ENCODE results near the gene DGKE. TPM values are rescaled to one million over a fixed set of nuclear protein-coding genes. Genes with fewer than 3 reads are reported as not detected.

DGKE gene
- total and polyA plus RNA-seq, 2 of the 8 experiments (the other 6 are each of a cell fraction or from before 2014, with no cell fraction given) = 1.7 to 7.4 TPM

- Histone ChIP-seq H2BK12ac (ENCODE audit: low read depth, low read length) (no peak overlapping the region), H3K27ac (ENCODE audit: low read depth, low read length) (no peak overlapping the region), H2AK5ac (ENCODE audit: low read depth, low read length) (no peak overlapping the region), H4K5ac (ENCODE audit: insufficient read length, low read depth, low read length) (no peak overlapping the region), H3K79me2 (ENCODE audit: control insufficient read depth in 1 of 2, insufficient read depth in 2 of 2, low read length in 2 of 2) (no peaks in the 10 kb centered on the region), H3K23ac (ENCODE audit: insufficient read length) (no peak overlapping the region), H3K9ac (replicated peaks in 1 of 4; ENCODE audit: extremely low read depth in 1 of 4, low read depth in 3 of 4, low read length in 3 of 4) (no peak overlapping the region), H2AFZ (ENCODE audit: low read length) (no peak overlapping the region), H3K23me2 (ENCODE audit: low read depth, low read length) (no peaks in the 10 kb centered on the region), H3K4ac (replicated peaks; ENCODE audit: insufficient read length, low read depth, low read length) (no peak overlapping the region), H4K20me1 (replicated peaks in 1 of 2; ENCODE audit: control insufficient read depth in 1 of 2, insufficient read depth in 2 of 2, low read length in 2 of 2) (no peaks in the 10 kb centered on the region), H3K4me2 (ENCODE audit: insufficient read depth in 1 of 2, low read depth in 2 of 2, low read length in 2 of 2) (no peak overlapping the region), H2BK15ac (ENCODE audit: low read length) (no peak overlapping the region), H3K18ac (ENCODE audit: extremely low read depth, low read length) (no peak overlapping the region), H2BK5ac (ENCODE audit: low read depth, low read length) (no peak overlapping the region; the same call in 1 of the 2 replicates), H3K27me3 (replicated peaks in 1 of 4; ENCODE audit: control insufficient read depth in 3 of 4, extremely low read depth in 1 of 4, insufficient read depth in 3 of 4, low read length in 3 of 4) (0 out of 7 replicates have a peak, but pooled peaks cover 0 to 3% (median under 1%) of the 10 kb centered on the region in 4 experiments), H2BK20ac (ENCODE audit: low read length) (no peak overlapping the region), H3K4me1 (replicated peaks in 1 of 4; ENCODE audit: control insufficient read depth in 3 of 4, insufficient read depth in 4 of 4, low read length in 3 of 4) (no peaks in the 10 kb centered on the region), H3K56ac (replicated peaks; ENCODE audit: insufficient read length, low read depth, low read length) (no peak overlapping the region), H3K14ac (ENCODE audit: insufficient read length) (no peak overlapping the region), H4K8ac (ENCODE audit: extremely low read depth, insufficient read depth, low read length) (no peak overlapping the region), H3K36me3 (ENCODE audit: control insufficient read depth in 2 of 4, insufficient read depth in 4 of 4, low read length in 3 of 4) (no peaks in the 10 kb centered on the region), H3K79me1 (ENCODE audit: low read depth, low read length) (no peaks in the 10 kb centered on the region), H3K9me3 (ENCODE audit: insufficient read depth in 2 of 2, low read depth in 1 of 2, low read length in 1 of 2) (no peaks in the 10 kb centered on the region), H2BK120ac (replicated peaks; ENCODE audit: low read depth, low read length) (no peak overlapping the region), H3K4me3 (ENCODE audit: extremely low read depth in 1 of 4, insufficient read depth in 2 of 4, low read depth in 3 of 4, low read length in 4 of 4) (no peak overlapping the region), H4K91ac (replicated peaks; ENCODE audit: insufficient read length, low read length) (no peak overlapping the region)
- FAIRE-seq (no peak), DNase-seq (ENCODE audit: low read depth in 1 of 2, low spot score in 2 of 2) (no peak)
- ChIA-PET POLR2A (ENCODE audit: partially characterized antibody) (interaction anchor here (2.0 kb wide), 1 partner anchor 10 kb away, joined by 5 read pairs; no protein-coding TSS in a partner anchor), CTCF (ENCODE audit: partially characterized antibody) (interaction anchor here (1.0 to 2.2 kb wide), 3 partner anchors 10 to 360 kb away, joined by 3 to 9 read pairs (median 4); no protein-coding TSS in a partner anchor)
- 92% methylated on average over 8 of the region's 8 CpGs; no CpG with 5 or more reads in 1 of the 2 experiments for WGBS, 2 experiments (ENCODE audit: extremely low coverage in 1 of 2, insufficient coverage in 1 of 2, insufficient read length in 1 of 2, insufficient replicate concordance in 2 of 2, low coverage in 1 of 2, low lambda C conversion rate in 2 of 2, missing lambda C conversion rate in 1 of 2)
- TF ChIP-seq RXRA (IDR thresholded peaks at IDR 0.05; ENCODE audit: insufficient read depth, low read depth, low read length) (no peak), YY1 (IDR thresholded peaks at IDR 0.05; ENCODE audit: low read depth, low read length) (no peak), RFX5 (IDR thresholded peaks at IDR 0.05; ENCODE audit: borderline replicate concordance, low read depth, low read length) (no peak), CBX8 (IDR thresholded peaks at IDR 0.05; ENCODE audit: borderline replicate concordance, low read depth, low read length) (no peak), SP1 (IDR thresholded peaks at IDR 0.05; ENCODE audit: low read depth, low read length) (no peak), CTBP2 (IDR thresholded peaks at IDR 0.05; ENCODE audit: borderline replicate concordance, insufficient read depth, insufficient read length, low read length) (no peak), CREB1 (IDR thresholded peaks at IDR 0.05) (no peak)
These were observed 46.6 kb downstream of the DGKE start for GRCh38 chr17:56880571-56880970.
